ENCODE data around the gene ZNF48.
"Not testable (repeated sequence)": the region's sequence is repeated elsewhere in the genome, so short reads cannot be mapped to it uniquely, and the experiment has no call there.

The ZNF48 gene

DNA sequence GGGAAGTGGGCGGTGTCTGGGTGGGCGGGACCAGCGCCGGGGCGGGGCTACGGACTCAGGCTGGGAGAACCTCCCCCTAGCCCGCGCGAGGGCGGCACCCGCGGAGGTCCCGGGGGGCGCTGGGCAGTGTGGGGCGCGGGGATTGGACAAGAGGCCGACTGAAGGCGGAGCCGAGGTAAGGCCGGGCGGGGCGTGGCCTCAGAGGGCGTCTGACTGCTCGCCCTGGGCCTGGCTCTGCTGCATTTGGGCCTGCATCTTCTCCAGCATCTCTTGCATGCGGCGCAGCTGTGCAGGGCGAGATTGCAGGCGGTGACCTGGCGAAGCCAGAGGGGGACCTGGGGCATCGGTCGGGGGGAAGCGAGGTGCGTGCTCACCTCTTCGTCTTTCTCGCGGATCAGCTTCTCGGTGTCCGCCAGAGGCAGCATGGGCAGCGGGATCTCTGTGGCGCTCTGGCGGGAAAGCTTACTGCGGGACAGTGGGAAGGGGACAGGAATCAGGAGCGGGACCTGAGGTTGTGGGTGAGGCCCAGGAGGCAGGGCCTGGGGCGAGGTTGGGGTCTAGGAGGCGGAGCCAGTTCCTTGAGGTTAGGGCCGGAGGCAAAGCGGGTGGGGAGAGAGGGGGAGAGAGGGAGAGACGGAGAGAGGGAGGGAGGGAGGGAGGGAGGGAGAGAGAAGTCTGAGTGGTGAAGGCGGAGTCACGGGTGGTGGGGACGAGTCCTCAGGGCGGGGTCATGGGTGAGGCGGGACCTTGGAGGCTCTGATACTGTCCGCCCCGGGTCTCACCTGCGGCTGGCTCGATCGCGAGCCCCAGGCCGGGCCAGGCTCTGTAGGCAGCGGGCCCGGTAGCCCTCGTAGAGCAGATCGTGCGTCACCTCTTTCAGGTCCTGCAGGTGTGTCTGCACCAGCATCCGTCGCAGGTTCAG is 16.7 kb upstream of the ZNF48 start:
- peak; percentile 95 for DNase-seq

DNA sequence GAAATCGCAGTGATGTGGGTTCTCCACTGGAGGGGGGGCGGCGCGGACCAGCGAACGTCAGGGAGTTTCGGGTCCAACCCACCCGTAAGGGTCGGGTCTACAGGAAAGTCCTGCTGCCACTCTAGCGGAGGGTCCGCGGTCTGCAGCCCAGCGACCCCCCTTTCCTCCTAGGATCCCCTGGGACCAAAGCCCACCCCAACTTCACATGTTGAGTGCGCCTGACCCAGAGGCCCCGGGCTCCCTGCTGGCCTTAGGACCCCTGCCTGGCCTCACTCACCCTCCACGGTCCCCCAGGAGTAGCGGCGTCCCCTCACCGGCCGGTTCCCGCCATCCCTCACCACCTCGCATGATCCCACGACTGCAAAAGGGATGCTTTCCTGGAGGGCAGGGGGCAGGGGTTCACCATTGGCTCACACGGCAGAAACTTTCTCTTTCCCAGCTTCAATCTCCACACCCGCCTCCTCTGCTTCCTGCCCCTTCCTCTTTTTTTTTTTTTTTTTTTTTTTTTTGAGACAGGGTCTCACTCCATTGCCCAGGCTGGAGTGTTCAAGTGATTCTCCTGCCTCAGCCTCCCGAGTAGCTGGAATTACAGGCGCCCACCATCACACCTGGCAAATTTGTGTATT is 15.9 kb upstream of the ZNF48 start:
- no peak for DNase-seq

DNA sequence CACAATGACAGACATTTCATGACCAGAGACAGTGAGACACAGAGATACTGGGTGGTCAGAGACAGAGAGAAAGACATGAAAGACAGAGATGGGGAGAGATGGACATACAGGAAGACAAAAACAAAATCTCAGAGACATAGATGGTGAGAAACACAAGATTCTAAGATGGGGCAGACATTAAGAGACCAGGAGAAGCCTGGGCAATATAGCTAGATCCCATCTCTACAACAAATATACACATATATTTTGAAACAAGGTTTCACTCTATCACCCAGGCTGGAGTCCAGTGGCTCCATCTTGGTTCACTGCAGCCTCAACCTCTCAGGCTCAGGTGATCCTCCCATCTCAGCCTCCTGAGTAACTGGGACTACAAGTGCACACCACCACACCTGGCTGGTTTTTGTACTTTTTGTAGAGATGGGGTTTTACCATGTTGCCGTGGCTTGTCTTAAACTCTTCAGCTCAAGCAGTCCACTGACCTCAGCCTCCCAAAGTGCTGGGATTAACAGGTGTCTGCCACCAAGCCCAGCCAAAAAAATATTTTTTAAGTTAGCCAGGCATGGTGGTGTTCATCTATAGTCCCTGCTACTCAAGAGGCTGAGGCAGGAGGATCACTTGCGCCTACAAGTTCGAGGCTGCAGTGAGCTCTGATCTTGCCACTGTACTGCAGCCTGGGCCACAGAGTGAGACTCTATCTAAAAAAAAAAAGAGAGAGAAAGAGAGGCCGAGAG is 15.0 kb upstream of the ZNF48 start:
- no peak for DNase-seq

DNA sequence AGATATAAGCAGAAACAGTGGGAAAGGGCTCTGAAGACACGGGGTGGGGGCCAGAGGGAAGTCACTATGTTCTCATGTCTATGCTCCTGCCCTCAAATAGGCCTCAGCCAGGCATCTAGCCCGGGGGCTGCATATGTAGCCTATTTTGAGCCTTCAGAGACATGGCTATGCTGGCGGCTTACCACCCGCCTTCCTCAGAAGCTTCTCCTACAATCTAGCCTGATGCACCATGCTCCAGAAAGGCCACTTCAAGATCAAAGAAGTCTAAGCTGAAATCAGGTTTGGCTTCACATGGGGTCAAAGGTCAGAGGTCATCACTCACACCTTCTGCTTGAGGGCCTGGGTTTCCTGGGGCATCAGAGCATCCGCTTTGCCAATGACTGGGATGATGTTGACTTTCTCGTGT is 14.4 kb upstream of the ZNF48 start:
- DNase-seq, result no peak

DNA sequence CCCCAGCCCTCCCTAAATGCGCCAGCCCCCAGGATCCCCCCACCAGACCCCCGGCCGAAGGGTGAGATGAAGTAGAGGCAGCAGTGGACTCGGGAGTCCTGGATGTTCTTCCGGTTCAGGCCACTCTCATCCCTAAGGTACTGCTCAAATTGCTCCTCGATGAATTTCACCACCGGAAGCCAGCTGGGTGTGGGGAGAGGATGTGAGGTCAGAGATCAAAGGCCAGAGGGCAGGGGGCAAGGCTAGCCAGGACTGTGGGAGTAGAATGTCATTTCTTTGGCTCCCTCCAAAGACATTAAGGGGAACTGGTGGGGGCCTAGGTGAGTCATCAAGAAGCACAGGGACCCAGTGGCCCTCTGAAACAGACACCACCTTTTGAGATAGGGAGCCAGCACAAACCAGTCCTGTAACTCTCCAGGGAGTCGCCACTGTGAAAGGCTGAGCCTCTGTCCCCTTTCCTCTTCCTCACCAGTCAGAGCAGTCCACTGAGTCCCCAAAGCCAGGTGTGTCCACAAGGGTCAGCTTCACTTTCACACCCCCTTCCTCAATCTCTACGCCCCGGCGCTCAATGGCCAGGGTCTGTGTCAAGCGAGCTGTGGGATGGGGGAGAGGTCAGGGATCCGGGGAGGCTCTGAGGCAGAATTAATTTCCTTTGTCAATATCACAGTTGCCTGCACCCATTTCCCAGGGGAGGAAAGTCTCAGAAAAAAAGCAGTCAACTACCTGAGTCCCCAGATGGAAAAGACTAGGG is 13.8 kb upstream of the ZNF48 start:
- DNase-seq, result no peak

DNA sequence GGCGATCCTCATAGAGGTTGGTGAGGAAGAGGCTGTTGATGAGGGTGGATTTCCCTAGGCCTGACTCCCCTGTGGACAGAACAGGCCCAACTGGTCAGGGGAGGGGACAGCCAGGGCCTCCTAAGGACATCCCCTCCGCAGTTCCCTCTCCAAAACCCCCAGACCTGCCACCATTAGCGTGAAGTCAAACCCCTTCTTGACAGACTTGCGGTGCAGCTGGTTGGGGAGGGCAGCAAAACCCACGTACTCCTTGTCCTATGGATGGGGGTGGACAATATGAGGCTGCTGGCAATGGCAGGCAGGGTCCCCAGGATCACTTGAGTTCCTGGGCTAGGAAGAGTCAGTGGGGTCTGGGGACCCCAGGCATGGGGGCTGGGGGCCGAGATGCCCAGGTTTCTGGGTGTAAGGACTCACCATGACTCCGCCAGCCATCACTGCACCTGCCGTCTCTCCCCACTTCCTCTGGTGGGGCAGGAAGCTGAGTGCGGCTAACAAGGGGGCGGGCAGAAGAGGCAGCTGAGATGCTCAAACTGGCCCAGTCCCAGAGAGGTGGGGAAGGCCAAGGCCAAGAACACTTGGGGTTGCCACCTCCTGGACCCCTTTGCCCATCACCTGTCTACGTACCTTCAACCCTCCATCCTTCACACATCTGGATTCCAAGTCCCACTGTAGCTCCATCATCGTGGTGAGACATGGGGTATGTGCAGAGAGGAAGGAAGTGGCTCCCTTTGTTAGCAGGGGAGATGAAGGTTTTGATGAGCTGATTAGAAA is 12.9 kb upstream of the ZNF48 start, which contains the start of gene SEPTIN1:
TSS of gene SEPTIN1 (minus strand) at position 451 of the 771 bp plus-strand sequence. CDS start at position 432, 19 bp downstream.
- no peak for DNase-seq

DNA sequence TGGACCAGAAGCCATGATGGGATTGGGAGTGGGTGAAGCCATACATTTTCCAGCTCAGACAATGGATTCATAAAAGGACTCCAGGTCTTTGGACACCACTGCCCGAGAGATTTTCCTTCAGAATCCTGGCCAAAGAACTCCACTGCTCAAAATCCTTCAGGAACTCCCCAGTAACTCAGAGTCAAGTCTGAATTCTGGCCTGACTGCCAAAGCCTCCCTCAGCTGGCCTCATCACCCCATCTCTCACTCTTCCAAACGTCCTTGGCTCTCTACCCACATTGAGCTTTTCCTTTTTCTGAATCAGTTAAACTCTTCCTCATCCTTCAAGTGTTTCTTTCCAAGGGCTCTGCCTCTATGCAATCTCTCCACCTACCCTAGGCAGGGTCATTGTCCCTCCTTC is 11.7 kb upstream of the ZNF48 start:
- no peak for DNase-seq

DNA sequence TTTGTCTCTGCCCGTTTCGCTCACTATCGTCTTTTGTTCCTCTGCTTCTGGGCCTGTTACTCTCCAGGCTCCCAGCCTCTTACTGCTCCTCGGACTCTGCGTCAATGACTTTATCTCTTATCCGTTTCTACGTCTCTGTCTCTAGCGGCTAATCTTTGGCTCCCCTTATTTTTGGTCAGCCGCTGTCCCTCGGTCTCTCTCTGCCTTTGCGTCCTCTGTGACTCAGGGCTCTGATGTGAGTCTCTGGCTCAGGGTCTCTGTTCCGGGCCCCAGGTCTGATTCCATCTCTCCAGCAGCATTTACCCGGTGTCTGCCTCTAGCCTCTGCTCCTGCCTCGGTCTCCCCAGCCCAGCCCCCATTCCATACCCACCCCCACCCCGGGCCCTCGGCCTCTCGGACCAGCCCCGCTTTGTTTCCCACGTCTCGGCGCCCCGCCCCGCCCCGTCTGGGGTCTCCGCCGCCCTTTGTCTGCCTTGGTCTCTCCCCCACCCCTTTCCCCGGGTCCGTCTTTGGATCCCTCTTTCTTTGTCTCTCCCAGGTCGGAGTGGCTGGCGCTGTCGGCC is 547 bp upstream of the ZNF48 start:
- no peak for DNase-seq

DNA sequence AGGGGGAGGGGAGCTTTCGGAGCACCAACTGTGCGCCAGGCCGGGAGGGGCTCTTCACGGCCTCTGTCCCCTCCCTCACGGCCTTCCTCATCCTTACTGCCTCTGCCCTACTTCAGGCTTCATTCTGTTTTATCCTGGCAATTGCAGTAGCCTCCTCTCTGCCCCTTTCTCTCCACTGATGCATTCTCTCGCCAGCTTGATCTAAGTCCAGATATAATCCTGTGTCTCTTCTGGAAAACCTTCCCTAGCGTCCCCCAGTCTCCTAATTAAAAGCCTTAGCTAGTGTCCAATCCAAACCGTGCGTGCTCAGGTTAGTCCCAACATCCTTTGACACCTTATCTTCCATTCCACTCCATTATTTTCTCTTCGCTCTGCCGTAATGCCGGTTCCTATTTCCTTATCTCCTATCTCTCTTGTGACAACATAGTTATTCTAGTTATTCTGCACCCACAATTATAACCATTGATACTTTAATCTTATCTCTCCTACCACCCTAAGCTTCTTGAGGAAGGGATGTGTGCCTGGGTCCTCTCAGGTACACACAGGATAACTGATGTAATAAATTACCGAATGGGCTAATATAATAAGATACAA is 869 bp downstream of the ZNF48 start:
- DNase-seq, result no peak

DNA sequence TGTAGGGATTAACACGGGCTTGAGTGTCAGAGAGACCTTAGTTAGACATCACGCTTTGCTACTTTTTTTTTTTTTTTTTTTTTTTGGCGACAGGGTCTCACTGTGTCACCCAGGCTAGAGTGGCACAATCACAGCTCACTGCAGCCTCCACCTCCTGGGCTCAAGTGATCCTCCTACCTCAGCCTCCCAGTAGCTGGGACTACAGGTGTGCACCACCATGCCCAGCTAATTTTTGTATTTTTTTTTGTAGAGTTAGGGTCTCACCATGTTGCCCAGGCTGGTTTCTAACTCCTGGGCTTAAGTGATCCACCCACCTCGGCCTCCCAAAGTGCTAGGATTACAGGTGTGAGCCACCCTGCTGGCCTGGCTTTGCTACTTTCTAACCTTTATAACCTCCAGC is 1.4 kb downstream of the ZNF48 start:
- DNase-seq, result not testable (repeated sequence)

DNA sequence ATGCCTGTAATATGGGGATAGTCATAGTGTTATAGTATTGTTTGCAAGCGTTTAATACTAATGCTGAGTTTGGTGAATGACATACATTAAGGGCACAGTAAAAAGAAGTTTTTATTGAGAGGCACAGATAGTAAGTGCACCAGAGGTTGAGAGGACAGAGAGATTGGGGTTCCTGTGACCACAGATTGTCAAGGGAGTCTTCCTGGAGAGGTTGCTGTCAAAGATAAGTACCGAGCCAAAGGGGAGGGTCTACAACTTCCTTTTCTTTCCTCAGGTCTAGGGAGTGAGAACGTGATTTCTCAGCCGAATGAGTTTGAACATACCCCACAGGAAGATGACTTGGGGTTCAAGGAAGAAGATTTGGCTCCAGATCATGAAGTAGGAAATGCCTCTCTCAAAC is 1.8 kb downstream of the ZNF48 start:
- DNase-seq, result no peak

DNA sequence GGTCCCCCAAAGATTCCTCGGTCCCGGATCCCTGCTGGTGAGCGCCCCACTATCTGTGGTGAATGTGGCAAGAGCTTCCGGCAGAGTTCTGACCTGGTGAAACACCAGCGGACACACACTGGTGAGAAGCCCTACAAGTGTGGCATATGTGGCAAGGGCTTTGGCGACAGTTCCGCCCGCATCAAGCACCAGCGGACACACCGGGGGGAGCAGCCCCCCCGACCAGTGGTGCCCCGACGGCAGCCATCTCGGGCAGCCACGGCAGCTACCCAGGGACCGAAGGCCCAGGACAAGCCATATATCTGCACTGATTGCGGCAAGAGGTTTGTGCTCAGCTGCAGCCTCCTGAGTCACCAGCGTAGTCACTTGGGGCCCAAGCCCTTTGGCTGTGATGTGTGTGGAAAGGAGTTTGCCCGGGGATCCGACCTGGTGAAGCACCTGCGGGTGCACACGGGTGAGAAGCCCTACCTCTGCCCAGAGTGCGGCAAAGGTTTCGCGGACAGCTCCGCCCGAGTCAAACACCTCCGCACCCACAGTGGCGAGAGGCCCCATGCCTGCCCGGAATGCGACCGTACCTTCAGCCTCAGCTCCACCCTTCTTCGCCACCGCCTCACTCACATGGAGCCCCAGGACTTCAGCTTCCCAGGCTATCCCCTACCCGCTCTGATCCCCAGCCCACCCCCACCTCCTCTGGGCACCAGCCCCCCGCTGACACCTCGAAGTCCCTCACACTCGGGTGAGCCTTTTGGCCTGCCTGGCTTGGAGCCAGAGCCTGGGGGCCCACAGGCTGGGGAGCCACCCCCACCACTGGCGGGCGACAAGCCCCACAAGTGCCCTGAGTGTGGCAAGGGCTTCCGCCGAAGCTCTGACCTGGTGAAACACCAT is 2.8 kb downstream of the ZNF48 start:
- DNase-seq, result no peak

DNA sequence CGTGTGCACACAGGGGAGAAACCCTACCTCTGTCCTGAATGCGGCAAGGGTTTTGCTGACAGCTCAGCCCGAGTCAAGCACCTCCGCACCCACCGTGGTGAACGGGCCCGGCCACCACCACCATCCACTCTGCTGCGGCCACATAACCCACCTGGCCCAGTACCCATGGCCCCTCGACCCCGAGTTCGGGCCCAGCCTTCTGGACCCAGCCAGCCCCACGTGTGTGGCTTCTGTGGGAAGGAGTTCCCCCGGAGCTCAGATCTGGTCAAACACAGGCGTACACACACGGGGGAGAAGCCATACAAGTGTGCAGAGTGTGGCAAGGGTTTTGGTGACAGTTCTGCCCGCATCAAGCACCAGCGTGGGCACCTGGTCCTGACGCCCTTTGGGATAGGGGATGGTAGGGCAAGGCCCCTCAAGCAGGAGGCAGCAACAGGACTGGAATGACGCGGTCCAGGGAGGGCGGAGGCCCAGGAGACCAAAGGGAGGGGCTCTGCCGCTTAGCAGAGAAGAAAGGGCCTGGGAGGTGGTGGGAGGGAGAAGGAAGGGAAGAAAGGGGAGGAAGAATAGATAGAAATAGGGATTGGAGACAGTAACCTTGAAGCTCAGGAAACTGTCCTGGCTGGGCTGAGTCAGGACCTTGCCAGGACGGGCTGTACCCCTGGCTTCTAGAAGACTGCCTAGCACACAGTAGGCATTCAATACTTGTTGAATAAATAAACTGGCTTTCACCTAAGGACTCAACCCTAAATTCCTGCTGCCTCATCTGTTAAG is 3.6 kb downstream of the ZNF48 start:
- no peak for DNase-seq

DNA sequence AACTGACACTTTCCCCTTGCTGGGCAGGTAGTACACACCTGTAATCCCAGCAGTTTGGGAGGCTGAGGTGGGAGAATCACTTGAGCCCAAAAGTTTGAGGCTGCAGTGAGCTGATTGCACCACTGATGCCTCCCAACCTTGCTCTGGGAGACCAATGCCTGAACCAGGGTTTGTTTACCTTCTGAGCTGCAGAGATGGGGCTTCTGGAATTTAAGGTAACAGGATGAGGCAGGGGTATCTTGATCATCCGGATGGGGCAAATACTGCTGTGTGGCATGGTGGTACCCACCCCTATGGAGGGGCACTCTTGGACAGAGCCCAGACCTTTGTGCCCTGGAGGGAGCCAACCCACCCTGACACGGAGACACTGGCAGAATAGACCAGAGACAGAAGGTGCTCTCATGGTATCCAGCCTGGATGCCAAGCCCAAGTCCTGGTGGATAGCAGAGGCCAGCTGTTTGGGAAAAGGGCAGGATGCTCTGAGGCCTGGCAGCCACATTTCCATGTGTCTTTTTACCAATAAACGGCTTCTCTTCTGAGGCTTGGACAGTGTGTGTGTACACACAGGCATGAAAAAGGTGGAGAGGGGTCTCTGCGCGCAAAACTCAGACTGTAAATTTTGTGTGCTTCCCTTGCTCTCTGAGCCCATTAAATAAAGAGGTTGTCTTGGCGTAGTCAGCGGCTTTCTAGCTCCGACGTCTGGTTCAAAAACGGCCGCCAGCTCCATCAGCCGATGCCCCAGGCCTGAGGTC is 4.4 kb downstream of the ZNF48 start:
- no peak for DNase-seq

DNA sequence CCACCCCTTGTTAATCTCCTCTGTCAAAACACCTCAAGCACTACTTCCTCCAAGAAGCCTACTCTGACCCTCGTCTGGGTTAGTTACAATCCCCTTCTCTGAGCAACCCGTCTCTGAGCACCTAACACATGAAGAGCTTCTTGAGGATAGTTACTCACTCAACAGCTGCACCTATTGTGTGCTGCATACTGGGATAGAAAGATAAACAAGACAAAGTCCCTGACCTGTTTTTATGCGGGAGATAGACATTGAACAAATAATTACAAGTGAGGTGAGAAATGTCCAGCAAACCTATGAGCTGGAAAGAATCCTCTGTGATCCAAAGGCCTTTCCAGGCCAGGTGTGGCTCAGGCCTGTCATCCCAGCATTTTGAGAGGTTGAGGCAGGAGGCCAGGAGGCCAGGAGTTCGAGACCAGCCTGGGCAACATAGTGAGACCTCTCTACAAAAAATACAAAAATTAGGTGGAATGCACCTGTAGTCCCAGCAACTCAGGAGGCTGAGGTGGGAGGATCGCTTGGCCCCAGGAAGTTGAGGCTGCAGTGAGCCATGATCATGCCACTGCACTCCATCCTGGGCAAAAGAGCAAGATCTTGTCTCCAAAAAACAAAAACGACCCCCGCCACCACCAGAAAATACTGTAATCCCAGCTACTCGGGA is 6.7 kb downstream of the ZNF48 start:
- no peak for DNase-seq

DNA sequence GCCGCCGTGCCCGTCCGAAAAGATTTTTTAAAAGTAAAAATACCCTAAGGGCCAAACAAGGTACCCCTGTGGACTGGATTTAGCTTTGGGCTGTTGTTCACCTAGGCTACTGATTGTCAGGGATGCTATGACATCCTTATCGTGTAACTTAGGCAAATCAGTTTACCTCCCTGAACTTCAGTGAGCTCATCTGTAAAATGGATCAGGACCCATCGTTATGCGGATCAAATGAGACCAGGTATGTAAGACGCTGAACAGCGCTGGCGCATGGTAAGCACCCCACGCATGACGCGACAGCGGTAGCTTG is 11.5 kb downstream of the ZNF48 start:
- DNase-seq, result no peak

DNA sequence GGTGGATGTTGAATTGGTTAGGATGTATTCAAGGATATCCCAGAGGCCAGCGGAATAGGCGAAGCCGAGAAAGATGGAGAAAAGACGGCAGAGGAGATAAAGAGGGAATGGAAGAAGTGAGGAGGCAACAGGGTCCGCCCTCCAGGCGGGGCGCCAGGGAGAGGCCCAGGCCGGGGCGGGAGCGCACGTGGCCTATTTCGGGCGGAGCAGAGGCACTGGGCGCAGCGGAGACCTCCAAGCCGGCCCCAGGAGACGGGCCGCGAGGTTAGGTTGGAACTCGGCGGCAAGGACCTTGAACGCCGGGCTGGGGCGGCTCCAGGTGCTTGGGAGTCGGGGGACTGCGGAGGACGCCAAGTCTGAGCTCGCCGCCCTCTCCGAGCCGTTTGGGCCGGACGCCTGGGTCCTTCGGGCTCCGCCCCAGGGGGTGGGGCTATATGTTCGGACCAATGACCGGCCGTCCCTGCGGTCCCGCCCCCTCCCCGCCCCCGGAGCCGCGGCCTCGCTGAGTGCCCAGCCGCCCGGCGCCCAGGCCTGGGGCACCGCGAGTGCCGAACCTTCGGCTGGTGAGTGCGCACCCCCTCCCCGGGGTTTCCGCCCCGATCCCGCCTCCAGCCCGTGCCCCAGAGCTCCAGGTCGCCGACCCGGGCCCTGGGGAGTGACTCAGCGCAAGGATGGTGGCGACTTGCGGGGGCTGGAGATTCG is 12.0 kb downstream of the ZNF48 start, which contains the start of gene ZNF771:
TSS of gene ZNF771 (plus strand) at position 505 of the 702 bp plus-strand sequence. CDS start 448 bp downstream, outside the sequence.
- peak; percentile 88 for DNase-seq

Measured in NCI-H2029 (cell line).